PC-9 (cell line): Measurements from ENCODE around the gene CDH12. TPM values are rescaled to one million over a fixed set of nuclear protein-coding genes. Genes with fewer than 3 reads are reported as not detected.

ENCODE experiments used
- BruUV-seq: library from RNA; stranded (reverse); fragments of 400-500 nt; replicated peaks from 2 replicates; lab custom pipeline; 2021; lab: Mats Ljungman, UMichigan
- CTCF ChIA-PET: fragments of 300-600 bp; sonication (Branson Sonifier 250); formaldehyde crosslinking; loops from one replicate; lab custom pipeline; 2022; ENCODE audit warnings: antibody characterized with exemption; lab: Charles Lee
- POLR2A ChIA-PET: fragments of 300-600 bp; sonication (Branson Sonifier 250); formaldehyde crosslinking; loops from one replicate; lab custom pipeline; 2022; ENCODE audit warnings: antibody characterized with exemption; ENCODE audit not compliant: unreplicated experiment; lab: Charles Lee
- DNase-seq, 2 experiments: peaks; one replicate each; pipeline versions ENCODE4 v3.0.0 to v3.0.0-alpha.2; 2015 to 2022; ENCODE audit warnings: mixed read lengths in 1 of 2
- H2AFZ ChIP-seq: fragments of 200-600 bp; sonication (generic); 2 replicates; pipeline ENCODE4 v1.8.1; 2017; ENCODE audit warnings: antibody characterized with exemption
- H3F3A ChIP-seq: fragments of 200-600 bp; sonication (generic); 2 replicates; pipeline ENCODE4 v1.8.1; 2017; ENCODE audit warnings: antibody characterized with exemption, mild to moderate bottlenecking, low read depth; ENCODE audit not compliant: insufficient read depth
- H3K27ac ChIP-seq: fragments of 200-600 bp; sonication (generic); 2 replicates; pipeline ENCODE4 v1.6.1; 2016; ENCODE audit warnings: mixed run types
- H3K27me3 ChIP-seq: fragments of 200-600 bp; sonication (generic); 2 replicates; pipeline ENCODE4 v1.6.1; 2016; ENCODE audit warnings: low read depth, mixed run types; ENCODE audit not compliant: insufficient read depth
- H3K36me3 ChIP-seq: fragments of 200-600 bp; sonication (generic); 2 replicates; pipeline ENCODE4 v1.6.1; 2016; ENCODE audit warnings: low read depth, mixed run types
- H3K4me1 ChIP-seq: fragments of 200-600 bp; sonication (generic); replicated peaks from 2 replicates; pipeline ENCODE4 v1.6.1; 2016; ENCODE audit warnings: mixed run types; ENCODE audit not compliant: insufficient read depth
- H3K4me2 ChIP-seq: fragments of 200-600 bp; sonication (generic); 2 replicates; pipeline ENCODE4 v1.6.1; 2017; ENCODE audit warnings: mixed run types
- H3K4me3 ChIP-seq: fragments of 200-600 bp; sonication (generic); 2 replicates; pipeline ENCODE4 v1.6.1; 2016; ENCODE audit warnings: mixed run types
- H3K79me2 ChIP-seq: fragments of 200-600 bp; sonication (generic); 2 replicates; pipeline ENCODE4 v1.6.1; 2017; ENCODE audit warnings: low read depth, mixed run types
- H3K9me2 ChIP-seq: fragments of 200-600 bp; sonication (generic); 2 replicates; pipeline ENCODE4 v1.8.1; 2017; ENCODE audit warnings: mild to moderate bottlenecking; ENCODE audit not compliant: insufficient read depth
- H3K9me3 ChIP-seq: fragments of 200-600 bp; sonication (generic); 2 replicates; pipeline ENCODE4 v1.8.1; 2016; ENCODE audit warnings: low read depth; ENCODE audit not compliant: insufficient read depth
- H4K20me1 ChIP-seq: fragments of 200-600 bp; sonication (generic); 2 replicates; pipeline ENCODE4 v1.8.1; 2017; ENCODE audit not compliant: insufficient read depth
- CTCF ChIP-seq: fragments of 200-600 bp; sonication (generic); conservative IDR thresholded peaks from 2 replicates; pipeline ENCODE4 v1.6.1; 2017; ENCODE audit warnings: mixed run types, antibody characterized with exemption, mild to moderate bottlenecking, moderate library complexity
- EZH2 ChIP-seq: fragments of 200-600 bp; sonication (generic); IDR thresholded peaks from 2 replicates; pipeline ENCODE4 v1.8.0; 2017; ENCODE audit warnings: antibody characterized with exemption, low read depth
- intact Hi-C: fragments of 100-400 bp; cut with micrococcal nuclease; formaldehyde crosslinking; loops from one replicate; pipeline ENCODE4 v1.10.0; 2022; ENCODE audit not compliant: unreplicated experiment
- total RNA-seq: library from RNA; stranded (reverse); gene quantifications from 2 replicates; pipeline ENCODE4 v1.2.3, GENCODE V29; 2021

CDH12 gene
- total RNA-seq, 1 experiment from 2014 or later: not detected

GRCh38 chr5:22109315-22109714, 743.8 kb downstream of the CDH12 start:
- Histone ChIP-seq H3K9me2 (no peaks in the 10 kb centered on the region), H3K27ac (no peak overlapping the region), H3K9me3 (no peaks in the 10 kb centered on the region), H3K79me2 (no peaks in the 10 kb centered on the region), H3K27me3 (no peaks in the 10 kb centered on the region), H4K20me1 (no peaks in the 10 kb centered on the region), H3K4me1 (no peaks in the 10 kb centered on the region), H3K4me3 (no peak overlapping the region), H2AFZ (no peak overlapping the region), H3K4me2 (no peak overlapping the region), H3K36me3 (no peaks in the 10 kb centered on the region), H3F3A (no peaks in the 10 kb centered on the region)
- no peak for TF ChIP-seq CTCF
- TF ChIP-seq EZH2: no peak
- no TSS peak for BruUV-seq
- CTCF ChIA-PET: no interaction called here
- POLR2A ChIA-PET: no interaction called here
- intact Hi-C loops: no loop called here
- DNase-seq: no peak

- no peaks in the 10 kb centered on the region for H3K9me2 ChIP-seq
- no peaks in the 10 kb centered on the region for H3K79me2 ChIP-seq
- no peak overlapping the region for H3K4me2 ChIP-seq
- POLR2A ChIA-PET: no interaction called here
- H3K4me3 ChIP-seq: no peak overlapping the region
- no peaks in the 10 kb centered on the region for H3F3A ChIP-seq
- H3K27me3 ChIP-seq: no peaks in the 10 kb centered on the region
- H2AFZ ChIP-seq: no peak overlapping the region
- no peak for TF ChIP-seq EZH2
- TF ChIP-seq CTCF: no peak
- no peaks in the 10 kb centered on the region for H3K4me1 ChIP-seq
- intact Hi-C loops: no loop called here
- H4K20me1 ChIP-seq: no peaks in the 10 kb centered on the region
- BruUV-seq: no TSS peak
- CTCF ChIA-PET: no interaction called here
- H3K36me3 ChIP-seq: no peaks in the 10 kb centered on the region
- no peak overlapping the region for H3K27ac ChIP-seq
- DNase-seq: no peak
- no peaks in the 10 kb centered on the region for H3K9me3 ChIP-seq
Observed at GRCh38 chr5:22108545-22108944, 744.6 kb downstream of the CDH12 start.

- H4K20me1 ChIP-seq: no peaks in the 10 kb centered on the region
- ChIA-PET POLR2A (no interaction called here), CTCF (no interaction called here)
- H3K9me2 ChIP-seq: no peaks in the 10 kb centered on the region
- H3K4me2 ChIP-seq: no peak overlapping the region
- no peaks in the 10 kb centered on the region for H3K79me2 ChIP-seq
- BruUV-seq: no TSS peak
- H3F3A ChIP-seq: no peaks in the 10 kb centered on the region
- no peak overlapping the region for H3K27ac ChIP-seq
- no peak overlapping the region for H3K4me3 ChIP-seq
- intact Hi-C loops: no loop called here
- H3K27me3 ChIP-seq: no peaks in the 10 kb centered on the region
- no peak for TF ChIP-seq EZH2
- TF ChIP-seq CTCF: no peak
- DNase-seq: no peak
- H3K9me3 ChIP-seq: no peaks in the 10 kb centered on the region
- H3K4me1 ChIP-seq: no peaks in the 10 kb centered on the region
- no peaks in the 10 kb centered on the region for H3K36me3 ChIP-seq
- no peak overlapping the region for H2AFZ ChIP-seq
Observed at GRCh38 chr5:22102823-22103359, 750.3 kb downstream of the CDH12 start.
